ENCODE results near the gene EMC8. TPM values are rescaled to one million over a fixed set of nuclear protein-coding genes. Genes with fewer than 3 reads are reported as not detected.

Gene EMC8
- total RNA-seq, 1 experiment from 2014 or later = 73.0 TPM

- TF ChIP-seq REST (IDR thresholded peaks at IDR 0.05; ENCODE audit: low read depth) (no peak), SRF (IDR thresholded peaks at IDR 0.05; ENCODE audit: low read depth) (no peak)
Measured at GRCh38 chr16:85774811-85775210, 24.5 kb downstream of the EMC8 start (continued).

- ATAC-seq (no peak), DNase-seq (ENCODE audit: low read depth, low spot score) (no peak)
- intact Hi-C loops (cut with micrococcal nuclease) = no loop called here
- no peaks in the 10 kb centered on the region for H4K20me1 ChIP-seq (ENCODE audit: insufficient read depth)
- no TSS peak for BruUV-seq (replicated peaks)
- TF ChIP-seq, protein P1, sequence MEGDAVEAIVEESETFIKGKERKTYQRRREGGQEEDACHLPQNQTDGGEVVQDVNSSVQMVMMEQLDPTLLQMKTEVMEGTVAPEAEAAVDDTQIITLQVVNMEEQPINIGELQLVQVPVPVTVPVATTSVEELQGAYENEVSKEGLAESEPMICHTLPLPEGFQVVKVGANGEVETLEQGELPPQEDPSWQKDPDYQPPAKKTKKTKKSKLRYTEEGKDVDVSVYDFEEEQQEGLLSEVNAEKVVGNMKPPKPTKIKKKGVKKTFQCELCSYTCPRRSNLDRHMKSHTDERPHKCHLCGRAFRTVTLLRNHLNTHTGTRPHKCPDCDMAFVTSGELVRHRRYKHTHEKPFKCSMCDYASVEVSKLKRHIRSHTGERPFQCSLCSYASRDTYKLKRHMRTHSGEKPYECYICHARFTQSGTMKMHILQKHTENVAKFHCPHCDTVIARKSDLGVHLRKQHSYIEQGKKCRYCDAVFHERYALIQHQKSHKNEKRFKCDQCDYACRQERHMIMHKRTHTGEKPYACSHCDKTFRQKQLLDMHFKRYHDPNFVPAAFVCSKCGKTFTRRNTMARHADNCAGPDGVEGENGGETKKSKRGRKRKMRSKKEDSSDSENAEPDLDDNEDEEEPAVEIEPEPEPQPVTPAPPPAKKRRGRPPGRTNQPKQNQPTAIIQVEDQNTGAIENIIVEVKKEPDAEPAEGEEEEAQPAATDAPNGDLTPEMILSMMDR (IDR thresholded peaks at IDR 0.05 in 2 of 3, conservative IDR thresholded peaks at IDR 0.05 in 1 of 3; ENCODE audit: borderline replicate concordance in 1 of 3, insufficient read depth in 1 of 3, low read depth in 2 of 3, low read length in 2 of 3) = no peak
- no peak for TF ChIP-seq CEBPB (IDR thresholded peaks at IDR 0.05; ENCODE audit: low read depth)
- no peak for TF ChIP-seq EZH2 (IDR thresholded peaks at IDR 0.05)
- no peak for TF ChIP-seq POLR2A (IDR thresholded peaks at IDR 0.05; ENCODE audit: borderline replicate concordance, extremely low read depth, insufficient read depth, insufficient read length)
- TF ChIP-seq ELF1 (IDR thresholded peaks at IDR 0.05; ENCODE audit: borderline replicate concordance, low read depth) = no peak
- TF ChIP-seq EGR1 (IDR thresholded peaks at IDR 0.05; ENCODE audit: low read depth) = no peak
- TF ChIP-seq ZFX (IDR thresholded peaks at IDR 0.05) = no peak
- TF ChIP-seq, protein P2, sequence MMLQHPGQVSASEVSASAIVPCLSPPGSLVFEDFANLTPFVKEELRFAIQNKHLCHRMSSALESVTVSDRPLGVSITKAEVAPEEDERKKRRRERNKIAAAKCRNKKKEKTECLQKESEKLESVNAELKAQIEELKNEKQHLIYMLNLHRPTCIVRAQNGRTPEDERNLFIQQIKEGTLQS (IDR thresholded peaks at IDR 0.05) = no peak
- TF ChIP-seq EZH2phosphoT487 (IDR thresholded peaks at IDR 0.05; ENCODE audit: borderline replicate concordance) = no peak
- no peak for TF ChIP-seq SRF (IDR thresholded peaks at IDR 0.05; ENCODE audit: low read depth)
- TF ChIP-seq REST (IDR thresholded peaks at IDR 0.05; ENCODE audit: low read depth) = no peak
- no peak for TF ChIP-seq CBX3 (IDR thresholded peaks at IDR 0.05; ENCODE audit: low read depth)
- H3K4me1 ChIP-seq (ENCODE audit: control insufficient read depth in 1 of 2, insufficient read depth in 2 of 2, low read length in 2 of 2) = no peaks in the 10 kb centered on the region
- H3K4me2 ChIP-seq (ENCODE audit: low read length) = no peak overlapping the region
- H3K9me2 ChIP-seq (ENCODE audit: insufficient read depth) = no peaks in the 10 kb centered on the region
- no peak overlapping the region for H3K9ac ChIP-seq (ENCODE audit: low read length)
- ChIA-PET RAD21 (ENCODE audit: low non-redundant PET in 1 of 2, low total read pairs in 2 of 2, uncharacterized antibody in 2 of 2, unreplicated experiment in 2 of 2) (no interaction called here), POLR2A (no interaction called here), CTCF (no interaction called here)
- peaks cover 12 to 14% of the 10 kb centered on the region in 2 experiments; a peak in 3 of 4 replicates for H3K36me3 ChIP-seq (ENCODE audit: control insufficient read depth in 1 of 2, insufficient read depth in 2 of 2, low read length in 2 of 2)
- no peaks in the 10 kb centered on the region for H3K79me2 ChIP-seq (ENCODE audit: insufficient read depth, low read length)
- H2AFZ ChIP-seq (ENCODE audit: low read depth, low read length, poor library complexity, severe bottlenecking) = no peak overlapping the region
- H3K9me3 ChIP-seq (ENCODE audit: control insufficient read depth in 1 of 2, insufficient read depth in 1 of 2, low read depth in 1 of 2, low read length in 2 of 2) = no peaks in the 10 kb centered on the region
- no peaks in the 10 kb centered on the region for H3K27me3 ChIP-seq (ENCODE audit: insufficient read depth, low read length)
- no peak overlapping the region for H3K27ac ChIP-seq (ENCODE audit: low read depth, low read length)
- H3K4me3 ChIP-seq (replicated peaks in 1 of 2; ENCODE audit: low read depth in 1 of 2, low read length in 2 of 2) = no peak overlapping the region
Measured at GRCh38 chr16:85774136-85774535, 25.2 kb downstream of the EMC8 start.
